ENCODE data around the gene CTU1.

GRCh38 chr19:51094696-51095279 lies 13.4 kb downstream of the CTU1 start:
- TF ChIP-seq, protein P1, sequence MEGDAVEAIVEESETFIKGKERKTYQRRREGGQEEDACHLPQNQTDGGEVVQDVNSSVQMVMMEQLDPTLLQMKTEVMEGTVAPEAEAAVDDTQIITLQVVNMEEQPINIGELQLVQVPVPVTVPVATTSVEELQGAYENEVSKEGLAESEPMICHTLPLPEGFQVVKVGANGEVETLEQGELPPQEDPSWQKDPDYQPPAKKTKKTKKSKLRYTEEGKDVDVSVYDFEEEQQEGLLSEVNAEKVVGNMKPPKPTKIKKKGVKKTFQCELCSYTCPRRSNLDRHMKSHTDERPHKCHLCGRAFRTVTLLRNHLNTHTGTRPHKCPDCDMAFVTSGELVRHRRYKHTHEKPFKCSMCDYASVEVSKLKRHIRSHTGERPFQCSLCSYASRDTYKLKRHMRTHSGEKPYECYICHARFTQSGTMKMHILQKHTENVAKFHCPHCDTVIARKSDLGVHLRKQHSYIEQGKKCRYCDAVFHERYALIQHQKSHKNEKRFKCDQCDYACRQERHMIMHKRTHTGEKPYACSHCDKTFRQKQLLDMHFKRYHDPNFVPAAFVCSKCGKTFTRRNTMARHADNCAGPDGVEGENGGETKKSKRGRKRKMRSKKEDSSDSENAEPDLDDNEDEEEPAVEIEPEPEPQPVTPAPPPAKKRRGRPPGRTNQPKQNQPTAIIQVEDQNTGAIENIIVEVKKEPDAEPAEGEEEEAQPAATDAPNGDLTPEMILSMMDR (IDR thresholded peaks at IDR 0.05): peak in 4 of 5 experiments; percentile 33 to 61 (median 47)
- TF ChIP-seq POLR2A (IDR thresholded peaks at IDR 0.05): no peak
- TF ChIP-seq EP300 (IDR thresholded peaks at IDR 0.05): no peak
